HepG2 (cell line): Measurements from ENCODE around the gene POLR1D. TPM values are rescaled to one million over a fixed set of nuclear protein-coding genes. Genes with fewer than 3 reads are reported as not detected.

ENCODE experiments used
- BCL6 ChIP-seq: IDR thresholded peaks from 2 replicates; pipeline ENCODE4 v1.6.1; 2016; ENCODE audit warnings: missing genetic modification reagents, missing compliant biosample characterization
- EHMT2 ChIP-seq: fragments of 200-600 bp; sonication (generic); IDR thresholded peaks from 2 replicates; pipeline ENCODE4 v1.7.0; 2017; ENCODE audit warnings: antibody characterized with exemption, low read depth, low read length, borderline replicate concordance
- FOSL1 ChIP-seq: sonication (generic); formaldehyde crosslinking; IDR thresholded peaks from 2 replicates; pipeline ENCODE4 v1.9.0; 2021; ENCODE audit warnings: missing genetic modification reagents, borderline replicate concordance
- FOXC1 ChIP-seq: sonication (generic); formaldehyde crosslinking; IDR thresholded peaks from 2 replicates; pipeline ENCODE4 v1.8.0; 2022; ENCODE audit warnings: mild to moderate bottlenecking, missing genetic modification reagents, borderline replicate concordance
- HNF4G ChIP-seq, 2 experiments: sonication (generic) in 1 of 2; formaldehyde crosslinking in 1 of 2; IDR thresholded peaks; 2 replicates each; pipeline versions ENCODE4 v1.4.0 to v1.6.1; 2011 to 2020; ENCODE audit warnings: borderline replicate concordance in 2 of 2, low read depth in 2 of 2, mild to moderate bottlenecking in 2 of 2, low read length in 1 of 2, missing genetic modification reagents in 1 of 2, moderate library complexity in 1 of 2
- KDM3A ChIP-seq: IDR thresholded peaks from 2 replicates; pipeline ENCODE4 v1.6.1; 2018; ENCODE audit warnings: low read depth, missing compliant biosample characterization
- MED13 ChIP-seq: sonication (generic); formaldehyde crosslinking; IDR thresholded peaks from 2 replicates; pipeline ENCODE4 v1.5.0; 2020; ENCODE audit warnings: missing genetic modification reagents
- RORA ChIP-seq: sonication (generic); formaldehyde crosslinking; IDR thresholded peaks from 2 replicates; pipeline ENCODE4 v1.5.0; 2020; ENCODE audit warnings: mild to moderate bottlenecking, missing genetic modification reagents, moderate library complexity
- RXRA ChIP-seq: sonication (generic); formaldehyde crosslinking; IDR thresholded peaks from 2 replicates; pipeline ENCODE4 v1.5.1; 2020; ENCODE audit warnings: missing genetic modification reagents
- TAF15 ChIP-seq: fragments of 200-400 bp; formaldehyde crosslinking; IDR thresholded peaks from one replicate; pipeline ENCODE4 v1.6.1; 2018; ENCODE audit warnings: mild to moderate bottlenecking, low read depth, low read length; ENCODE audit not compliant: poor library complexity, severe bottlenecking
- ZFAT ChIP-seq: sonication (generic); formaldehyde crosslinking; conservative IDR thresholded peaks from 2 replicates; pipeline ENCODE4 v1.8.1; 2023; ENCODE audit warnings: missing genetic modification reagents, inconsistent platforms
- ZFP82 ChIP-seq: sonication (generic); formaldehyde crosslinking; IDR thresholded peaks from 2 replicates; pipeline ENCODE4 v1.5.1; 2020; ENCODE audit warnings: mild to moderate bottlenecking, missing genetic modification reagents, borderline replicate concordance
- ZNF17 ChIP-seq: sonication (generic); formaldehyde crosslinking; IDR thresholded peaks from 2 replicates; pipeline ENCODE4 v1.5.0; 2020; ENCODE audit warnings: mild to moderate bottlenecking, missing genetic modification reagents
- ZNF775 ChIP-seq: sonication (generic); formaldehyde crosslinking; IDR thresholded peaks from 2 replicates; pipeline ENCODE4 v1.4.0; 2020; ENCODE audit warnings: missing genetic modification reagents, mild to moderate bottlenecking, moderate library complexity, borderline replicate concordance
- polyA plus RNA-seq, 8 experiments: library from polyadenylated mRNA; depleted of rRNA in 3 of 8; stranded (reverse) in 7 of 8; unstranded in 1 of 8; fragments of >200 nt; fragmentation: Illumina TruSeq in 4 of 8; extraction: Trizol in 4 of 8; gene quantifications; 2 replicates each; pipeline versions ENCODE4 v1.2.1 to v1.2.3, GENCODE V29; 2011 to 2016; ENCODE audit warnings: low read depth in 4 of 8, missing spikeins in 1 of 8, mixed read lengths in 1 of 8; ENCODE audit not compliant: insufficient read depth in 1 of 8
- total RNA-seq, 5 experiments: library from RNA; depleted of rRNA; stranded (reverse); fragments of >200 nt; fragmentation: Illumina TruSeq; extraction: Trizol; gene quantifications; 2 replicates each; pipeline ENCODE4 v1.2.3, GENCODE V29; 2016; ENCODE audit warnings: low read depth in 1 of 5
- TF ChIP-seq, protein P1 (sequence below): sonication (generic); formaldehyde crosslinking; IDR thresholded peaks from 2 replicates; pipeline ENCODE4 v1.5.1; 2020; ENCODE audit warnings: missing genetic modification reagents, mild to moderate bottlenecking, borderline replicate concordance
- TF ChIP-seq, protein P2 (sequence below): sonication (generic); formaldehyde crosslinking; IDR thresholded peaks from 2 replicates; pipeline ENCODE4 v1.9.0; 2021; ENCODE audit warnings: missing genetic modification reagents, borderline replicate concordance
- TF ChIP-seq, protein P3 (sequence below): IDR thresholded peaks from 2 replicates; pipeline ENCODE4 v1.6.1; 2012; ENCODE audit warnings: low read length, improper control_type of control experiment
- TF ChIP-seq, protein P4 (sequence below): sonication (generic); formaldehyde crosslinking; IDR thresholded peaks from 2 replicates; pipeline ENCODE4 v1.4.0; 2020; ENCODE audit warnings: missing genetic modification reagents

POLR1D gene
- total and polyA plus RNA-seq, 2 of the 13 experiments (the other 11 are each of a cell fraction or from before 2014, with no cell fraction given) = 183 to 490 TPM

DNA sequence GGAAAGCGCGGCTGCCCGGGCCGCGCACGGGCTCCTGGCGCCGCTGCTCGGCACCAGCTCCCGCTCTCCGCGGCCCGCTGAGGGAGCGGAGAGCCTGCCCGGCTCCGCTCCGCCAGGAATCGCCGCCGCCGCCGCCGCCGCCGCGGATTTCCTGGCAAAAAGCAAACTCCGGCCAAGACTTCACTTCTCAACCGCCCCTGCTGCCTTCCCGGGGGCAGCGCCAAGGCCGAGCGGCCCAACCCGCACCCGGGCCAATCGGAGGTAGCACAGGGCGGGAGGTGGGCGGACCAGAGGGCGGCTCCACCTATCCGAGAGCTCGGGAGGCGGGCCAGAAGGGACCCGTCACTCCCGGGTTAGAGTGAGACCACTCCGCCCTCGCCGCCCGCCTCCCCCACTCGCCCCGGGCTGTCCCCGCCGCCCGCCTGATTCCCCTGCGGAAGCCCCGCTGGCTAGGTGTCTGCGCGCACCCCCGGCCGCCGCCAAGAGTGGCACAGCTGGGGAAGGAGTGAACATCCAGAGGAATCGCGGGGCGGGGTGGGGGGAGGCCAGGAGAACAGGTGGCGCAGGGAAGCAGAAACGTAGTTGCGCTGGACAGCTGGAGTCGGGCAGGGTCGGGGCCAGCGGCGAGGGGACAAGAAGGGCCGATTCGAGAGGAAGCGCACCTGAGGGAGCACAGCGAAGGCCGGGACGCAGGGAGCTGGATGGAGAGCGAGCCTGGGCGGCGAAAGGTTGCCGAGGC is 1.1 kb upstream of the POLR1D start, which contains the start of gene LNX2 (continued):
- TF ChIP-seq, protein P1, sequence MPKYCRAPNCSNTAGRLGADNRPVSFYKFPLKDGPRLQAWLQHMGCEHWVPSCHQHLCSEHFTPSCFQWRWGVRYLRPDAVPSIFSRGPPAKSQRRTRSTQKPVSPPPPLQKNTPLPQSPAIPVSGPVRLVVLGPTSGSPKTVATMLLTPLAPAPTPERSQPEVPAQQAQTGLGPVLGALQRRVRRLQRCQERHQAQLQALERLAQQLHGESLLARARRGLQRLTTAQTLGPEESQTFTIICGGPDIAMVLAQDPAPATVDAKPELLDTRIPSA (CRISPR knock-in tag) = no peak
- no peak for TF ChIP-seq ZNF775 (CRISPR knock-in tag)
- no peak for TF ChIP-seq ZNF17 (CRISPR knock-in tag)
- TF ChIP-seq, protein P2, sequence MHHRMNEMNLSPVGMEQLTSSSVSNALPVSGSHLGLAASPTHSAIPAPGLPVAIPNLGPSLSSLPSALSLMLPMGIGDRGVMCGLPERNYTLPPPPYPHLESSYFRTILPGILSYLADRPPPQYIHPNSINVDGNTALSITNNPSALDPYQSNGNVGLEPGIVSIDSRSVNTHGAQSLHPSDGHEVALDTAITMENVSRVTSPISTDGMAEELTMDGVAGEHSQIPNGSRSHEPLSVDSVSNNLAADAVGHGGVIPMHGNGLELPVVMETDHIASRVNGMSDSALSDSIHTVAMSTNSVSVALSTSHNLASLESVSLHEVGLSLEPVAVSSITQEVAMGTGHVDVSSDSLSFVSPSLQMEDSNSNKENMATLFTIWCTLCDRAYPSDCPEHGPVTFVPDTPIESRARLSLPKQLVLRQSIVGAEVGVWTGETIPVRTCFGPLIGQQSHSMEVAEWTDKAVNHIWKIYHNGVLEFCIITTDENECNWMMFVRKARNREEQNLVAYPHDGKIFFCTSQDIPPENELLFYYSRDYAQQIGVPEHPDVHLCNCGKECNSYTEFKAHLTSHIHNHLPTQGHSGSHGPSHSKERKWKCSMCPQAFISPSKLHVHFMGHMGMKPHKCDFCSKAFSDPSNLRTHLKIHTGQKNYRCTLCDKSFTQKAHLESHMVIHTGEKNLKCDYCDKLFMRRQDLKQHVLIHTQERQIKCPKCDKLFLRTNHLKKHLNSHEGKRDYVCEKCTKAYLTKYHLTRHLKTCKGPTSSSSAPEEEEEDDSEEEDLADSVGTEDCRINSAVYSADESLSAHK = no peak
- no peak; the same call in 1 of the 2 replicates for TF ChIP-seq KDM3A
- no peak for TF ChIP-seq ZFAT (CRISPR knock-in tag)
- peak; percentile 36; the same call in 1 of the 2 replicates for TF ChIP-seq RXRA (CRISPR knock-in tag)
- TF ChIP-seq, protein P3, sequence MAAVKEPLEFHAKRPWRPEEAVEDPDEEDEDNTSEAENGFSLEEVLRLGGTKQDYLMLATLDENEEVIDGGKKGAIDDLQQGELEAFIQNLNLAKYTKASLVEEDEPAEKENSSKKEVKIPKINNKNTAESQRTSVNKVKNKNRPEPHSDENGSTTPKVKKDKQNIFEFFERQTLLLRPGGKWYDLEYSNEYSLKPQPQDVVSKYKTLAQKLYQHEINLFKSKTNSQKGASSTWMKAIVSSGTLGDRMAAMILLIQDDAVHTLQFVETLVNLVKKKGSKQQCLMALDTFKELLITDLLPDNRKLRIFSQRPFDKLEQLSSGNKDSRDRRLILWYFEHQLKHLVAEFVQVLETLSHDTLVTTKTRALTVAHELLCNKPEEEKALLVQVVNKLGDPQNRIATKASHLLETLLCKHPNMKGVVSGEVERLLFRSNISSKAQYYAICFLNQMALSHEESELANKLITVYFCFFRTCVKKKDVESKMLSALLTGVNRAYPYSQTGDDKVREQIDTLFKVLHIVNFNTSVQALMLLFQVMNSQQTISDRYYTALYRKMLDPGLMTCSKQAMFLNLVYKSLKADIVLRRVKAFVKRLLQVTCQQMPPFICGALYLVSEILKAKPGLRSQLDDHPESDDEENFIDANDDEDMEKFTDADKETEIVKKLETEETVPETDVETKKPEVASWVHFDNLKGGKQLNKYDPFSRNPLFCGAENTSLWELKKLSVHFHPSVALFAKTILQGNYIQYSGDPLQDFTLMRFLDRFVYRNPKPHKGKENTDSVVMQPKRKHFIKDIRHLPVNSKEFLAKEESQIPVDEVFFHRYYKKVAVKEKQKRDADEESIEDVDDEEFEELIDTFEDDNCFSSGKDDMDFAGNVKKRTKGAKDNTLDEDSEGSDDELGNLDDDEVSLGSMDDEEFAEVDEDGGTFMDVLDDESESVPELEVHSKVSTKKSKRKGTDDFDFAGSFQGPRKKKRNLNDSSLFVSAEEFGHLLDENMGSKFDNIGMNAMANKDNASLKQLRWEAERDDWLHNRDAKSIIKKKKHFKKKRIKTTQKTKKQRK = no peak
- no peak for TF ChIP-seq HNF4G (IDR thresholded peaks at IDR 0.05; ENCODE audit: borderline replicate concordance, low read depth, low read length)
- no peak for TF ChIP-seq HNF4G (CRISPR knock-in tag; IDR thresholded peaks at IDR 0.05; ENCODE audit: borderline replicate concordance, low read depth)
- TF ChIP-seq MED13 = no peak
- no peak for TF ChIP-seq FOSL1 (CRISPR knock-in tag)
- no peak; the same call in 1 of the 2 replicates for TF ChIP-seq ZFP82
- TF ChIP-seq TAF15 = no peak
- no peak; the same call in 1 of the 2 replicates for TF ChIP-seq BCL6 (CRISPR knock-in tag)
- TF ChIP-seq, protein P4, sequence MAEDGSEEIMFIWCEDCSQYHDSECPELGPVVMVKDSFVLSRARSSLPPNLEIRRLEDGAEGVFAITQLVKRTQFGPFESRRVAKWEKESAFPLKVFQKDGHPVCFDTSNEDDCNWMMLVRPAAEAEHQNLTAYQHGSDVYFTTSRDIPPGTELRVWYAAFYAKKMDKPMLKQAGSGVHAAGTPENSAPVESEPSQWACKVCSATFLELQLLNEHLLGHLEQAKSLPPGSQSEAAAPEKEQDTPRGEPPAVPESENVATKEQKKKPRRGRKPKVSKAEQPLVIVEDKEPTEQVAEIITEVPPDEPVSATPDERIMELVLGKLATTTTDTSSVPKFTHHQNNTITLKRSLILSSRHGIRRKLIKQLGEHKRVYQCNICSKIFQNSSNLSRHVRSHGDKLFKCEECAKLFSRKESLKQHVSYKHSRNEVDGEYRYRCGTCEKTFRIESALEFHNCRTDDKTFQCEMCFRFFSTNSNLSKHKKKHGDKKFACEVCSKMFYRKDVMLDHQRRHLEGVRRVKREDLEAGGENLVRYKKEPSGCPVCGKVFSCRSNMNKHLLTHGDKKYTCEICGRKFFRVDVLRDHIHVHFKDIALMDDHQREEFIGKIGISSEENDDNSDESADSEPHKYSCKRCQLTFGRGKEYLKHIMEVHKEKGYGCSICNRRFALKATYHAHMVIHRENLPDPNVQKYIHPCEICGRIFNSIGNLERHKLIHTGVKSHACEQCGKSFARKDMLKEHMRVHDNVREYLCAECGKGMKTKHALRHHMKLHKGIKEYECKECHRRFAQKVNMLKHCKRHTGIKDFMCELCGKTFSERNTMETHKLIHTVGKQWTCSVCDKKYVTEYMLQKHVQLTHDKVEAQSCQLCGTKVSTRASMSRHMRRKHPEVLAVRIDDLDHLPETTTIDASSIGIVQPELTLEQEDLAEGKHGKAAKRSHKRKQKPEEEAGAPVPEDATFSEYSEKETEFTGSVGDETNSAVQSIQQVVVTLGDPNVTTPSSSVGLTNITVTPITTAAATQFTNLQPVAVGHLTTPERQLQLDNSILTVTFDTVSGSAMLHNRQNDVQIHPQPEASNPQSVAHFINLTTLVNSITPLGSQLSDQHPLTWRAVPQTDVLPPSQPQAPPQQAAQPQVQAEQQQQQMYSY (CRISPR knock-in tag) = peak; percentile 98
- TF ChIP-seq EHMT2 = no peak
- no peak for TF ChIP-seq FOXC1 (CRISPR knock-in tag)
- TF ChIP-seq RORA = no peak
